GM23338 (cell line): ENCODE results near the gene SMOC1. TPM values are rescaled to one million over a fixed set of nuclear protein-coding genes. Genes with fewer than 3 reads are reported as not detected.

Experiments used
- ATAC-seq: fragments of 200-7000 bp; cut with Tn5 transposase; 3 replicates; pipeline ENCODE4 v1.9.1; 2020
- DNase-seq: peaks from one replicate; pipeline ENCODE4 v3.0.0-alpha.2; 2015; ENCODE audit warnings: low spot score
- H2AFZ ChIP-seq: fragments of 200-600 bp; sonication (generic); 2 replicates; pipeline ENCODE4 v1.8.0; 2016; ENCODE audit warnings: antibody characterized with exemption, mild to moderate bottlenecking, moderate library complexity
- H3F3A ChIP-seq: fragments of 200-600 bp; sonication (generic); replicated peaks from 2 replicates; pipeline ENCODE4 v1.8.0; 2017; ENCODE audit warnings: antibody characterized with exemption, mixed run types, low read depth
- H3K27ac ChIP-seq: fragments of 200-600 bp; sonication (generic); 2 replicates; pipeline ENCODE4 v1.6.1; 2016; ENCODE audit warnings: low read depth
- H3K27me3 ChIP-seq: fragments of 200-600 bp; sonication (generic); 2 replicates; pipeline ENCODE4 v1.8.0; 2016; ENCODE audit warnings: mild to moderate bottlenecking, mixed run types, moderate library complexity; ENCODE audit not compliant: insufficient read depth
- H3K36me3 ChIP-seq: fragments of 200-600 bp; sonication (generic); 2 replicates; pipeline ENCODE4 v1.8.0; 2016; ENCODE audit warnings: mild to moderate bottlenecking; ENCODE audit not compliant: insufficient read depth
- H3K4me1 ChIP-seq: fragments of 200-600 bp; sonication (generic); 2 replicates; pipeline ENCODE4 v1.8.0; 2016; ENCODE audit warnings: mild to moderate bottlenecking, moderate library complexity; ENCODE audit not compliant: insufficient read depth
- H3K4me2 ChIP-seq: fragments of 200-600 bp; sonication (generic); 2 replicates; pipeline ENCODE4 v1.7.1; 2017; ENCODE audit warnings: mixed run types
- H3K4me3 ChIP-seq: fragments of 200-600 bp; sonication (generic); 2 replicates; pipeline ENCODE4 v1.6.1; 2016; ENCODE audit warnings: mixed run types
- H3K79me2 ChIP-seq: fragments of 200-600 bp; sonication (generic); replicated peaks from 2 replicates; pipeline ENCODE4 v1.8.0; 2017; ENCODE audit warnings: mild to moderate bottlenecking; ENCODE audit not compliant: insufficient read depth
- H3K9me2 ChIP-seq: fragments of 200-600 bp; sonication (generic); 2 replicates; pipeline ENCODE4 v1.8.0; 2017; ENCODE audit not compliant: insufficient read depth
- H4K20me1 ChIP-seq: fragments of 200-600 bp; sonication (generic); replicated peaks from 2 replicates; pipeline ENCODE4 v1.8.0; 2017; ENCODE audit warnings: mild to moderate bottlenecking; ENCODE audit not compliant: insufficient read depth
- H3K27ac Mint-ChIP-seq: 2 replicates; pipeline ENCODE4 v1.8.0; 2020; ENCODE audit warnings: inconsistent platforms, mild to moderate bottlenecking, moderate library complexity, mixed read lengths
- H3K27me3 Mint-ChIP-seq: 3 replicates; pipeline ENCODE4 v1.8.0; 2022; ENCODE audit warnings: low read depth, mild to moderate bottlenecking, moderate library complexity, mixed read lengths, inconsistent platforms; ENCODE audit not compliant: insufficient read depth, poor library complexity
- H3K36me3 Mint-ChIP-seq: 3 replicates; pipeline ENCODE4 v1.8.0; 2021; ENCODE audit warnings: low read depth, mild to moderate bottlenecking, inconsistent platforms, moderate library complexity, mixed read lengths
- H3K4me1 Mint-ChIP-seq: 3 replicates; pipeline ENCODE4 v1.8.0; 2020; ENCODE audit warnings: mild to moderate bottlenecking, inconsistent platforms, mixed read lengths
- H3K4me3 Mint-ChIP-seq: 3 replicates; pipeline ENCODE4 v1.8.0; 2021; ENCODE audit warnings: moderate library complexity, mild to moderate bottlenecking, inconsistent platforms, mixed read lengths
- H3K9me3 Mint-ChIP-seq: 3 replicates; pipeline ENCODE4 v1.8.0; 2020; ENCODE audit warnings: moderate library complexity, mild to moderate bottlenecking, inconsistent platforms, mixed read lengths
- CREB1 ChIP-seq: fragments of 250-450 bp; sonication (Bioruptor Pico); IDR thresholded peaks from 2 replicates; pipeline ENCODE4 v1.5.0; 2020; ENCODE audit warnings: low read depth, mild to moderate bottlenecking, moderate library complexity
- ETS1 ChIP-seq: IDR thresholded peaks from 2 replicates; pipeline ENCODE4 v1.6.1; 2016; ENCODE audit warnings: antibody characterized with exemption
- EZH2 ChIP-seq: fragments of 200-600 bp; sonication (generic); IDR thresholded peaks from one replicate; pipeline ENCODE4 v1.8.0; 2017; ENCODE audit warnings: antibody characterized with exemption, mild to moderate bottlenecking, low read depth; ENCODE audit not compliant: unreplicated experiment
- NANOG ChIP-seq: IDR thresholded peaks from 2 replicates; pipeline ENCODE4 v1.6.1; 2016; ENCODE audit warnings: antibody characterized with exemption, borderline replicate concordance
- POLR2AphosphoS5 ChIP-seq: IDR thresholded peaks from 2 replicates; pipeline ENCODE4 v1.6.1; 2016; ENCODE audit warnings: antibody characterized with exemption, low read depth
- ZNF114 ChIP-seq: fragments of 250-450 bp; sonication (Bioruptor Pico); IDR thresholded peaks from 2 replicates; pipeline ENCODE4 v1.5.0; 2020; ENCODE audit warnings: mild to moderate bottlenecking, moderate library complexity
- ZNF462 ChIP-seq: fragments of 250-450 bp; sonication (Bioruptor Pico); IDR thresholded peaks from 2 replicates; pipeline ENCODE4 v1.5.0; 2020; ENCODE audit warnings: mild to moderate bottlenecking, moderate library complexity
- polyA plus RNA-seq: library from polyadenylated mRNA; unstranded; fragments of >200 nt; fragmentation: Nextera tagmentation; extraction: Ambion mirVana; gene quantifications from 2 replicates; pipeline ENCODE4 v1.2.1, GENCODE V29; 2016
- total RNA-seq: library from RNA; depleted of rRNA; stranded (reverse); fragments of >200 nt; shearing (Covaris generic); gene quantifications from 2 replicates; pipeline ENCODE4 v1.2.3, GENCODE V29; 2014
- TF ChIP-seq, protein P1 (sequence below), 2 experiments: fragments of 200-600 bp in 1 of 2; sonication (generic) in 1 of 2; conservative IDR thresholded peaks; 2 replicates each; pipeline versions ENCODE4 v1.5.1 to v1.6.1; 2016 to 2017; ENCODE audit warnings: antibody characterized with exemption in 2 of 2, low read depth in 2 of 2, mild to moderate bottlenecking in 2 of 2, moderate library complexity in 1 of 2

Gene SMOC1
- total and polyA plus RNA-seq, 2 experiments from 2014 or later = 0.79 to 1.6 TPM

GRCh38 chr14:69937367-69938081 lies 58.3 kb downstream of the SMOC1 start:
- Histone ChIP-seq H3K27ac (no peak overlapping the region), H3K4me1 (no peaks in the 10 kb centered on the region), H3K79me2 (no peaks in the 10 kb centered on the region), H3K9me2 (no peaks in the 10 kb centered on the region), H3K4me2 (no peak overlapping the region), H3F3A (no peaks in the 10 kb centered on the region), H3K36me3 (no peaks in the 10 kb centered on the region), H2AFZ (no peak overlapping the region), H3K27me3 (no peaks in the 10 kb centered on the region), H3K4me3 (no peak overlapping the region), H4K20me1 (no peaks in the 10 kb centered on the region)
- no peaks in the 10 kb centered on the region for H3K36me3 Mint-ChIP-seq
- ATAC-seq (peak; percentile 39; the same call in 2 of the 3 replicates), DNase-seq (no peak)
- no peak overlapping the region for H3K4me3 Mint-ChIP-seq
- H3K4me1 Mint-ChIP-seq = no peaks in the 10 kb centered on the region
- TF ChIP-seq, protein P1, sequence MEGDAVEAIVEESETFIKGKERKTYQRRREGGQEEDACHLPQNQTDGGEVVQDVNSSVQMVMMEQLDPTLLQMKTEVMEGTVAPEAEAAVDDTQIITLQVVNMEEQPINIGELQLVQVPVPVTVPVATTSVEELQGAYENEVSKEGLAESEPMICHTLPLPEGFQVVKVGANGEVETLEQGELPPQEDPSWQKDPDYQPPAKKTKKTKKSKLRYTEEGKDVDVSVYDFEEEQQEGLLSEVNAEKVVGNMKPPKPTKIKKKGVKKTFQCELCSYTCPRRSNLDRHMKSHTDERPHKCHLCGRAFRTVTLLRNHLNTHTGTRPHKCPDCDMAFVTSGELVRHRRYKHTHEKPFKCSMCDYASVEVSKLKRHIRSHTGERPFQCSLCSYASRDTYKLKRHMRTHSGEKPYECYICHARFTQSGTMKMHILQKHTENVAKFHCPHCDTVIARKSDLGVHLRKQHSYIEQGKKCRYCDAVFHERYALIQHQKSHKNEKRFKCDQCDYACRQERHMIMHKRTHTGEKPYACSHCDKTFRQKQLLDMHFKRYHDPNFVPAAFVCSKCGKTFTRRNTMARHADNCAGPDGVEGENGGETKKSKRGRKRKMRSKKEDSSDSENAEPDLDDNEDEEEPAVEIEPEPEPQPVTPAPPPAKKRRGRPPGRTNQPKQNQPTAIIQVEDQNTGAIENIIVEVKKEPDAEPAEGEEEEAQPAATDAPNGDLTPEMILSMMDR (conservative IDR thresholded peaks at IDR 0.05; ENCODE audit: low read depth in 2 of 2) = peak in 1 of 2 experiments; percentile 14; a peak in 1 of 4 replicates
- no peak for TF ChIP-seq NANOG
- H3K27ac Mint-ChIP-seq = no peak overlapping the region
- no peaks in the 10 kb centered on the region for H3K9me3 Mint-ChIP-seq
- no peaks in the 10 kb centered on the region for H3K27me3 Mint-ChIP-seq

GRCh38 chr14:69938751-69939150 lies 59.5 kb downstream of the SMOC1 start:
- H3K79me2 ChIP-seq = no peaks in the 10 kb centered on the region

More at GRCh38 chr14:69938751-69939150, 59.5 kb downstream of the SMOC1 start:
- Histone ChIP-seq H2AFZ (no peak overlapping the region), H3F3A (no peaks in the 10 kb centered on the region), H3K36me3 (no peaks in the 10 kb centered on the region), H3K4me2 (no peak overlapping the region), H3K27ac (no peak overlapping the region), H3K27me3 (no peaks in the 10 kb centered on the region), H4K20me1 (no peaks in the 10 kb centered on the region), H3K4me3 (no peak overlapping the region), H3K4me1 (no peaks in the 10 kb centered on the region), H3K9me2 (no peaks in the 10 kb centered on the region)
- Mint-ChIP-seq H3K27me3 (peaks cover 3% of the 10 kb centered on the region), H3K36me3 (no peaks in the 10 kb centered on the region), H3K4me1 (no peaks in the 10 kb centered on the region), H3K9me3 (no peaks in the 10 kb centered on the region), H3K27ac (no peak overlapping the region), H3K4me3 (no peak overlapping the region)
- no peak for ATAC-seq
- TF ChIP-seq POLR2AphosphoS5 = no peak
- TF ChIP-seq, protein P1 (conservative IDR thresholded peaks at IDR 0.05; ENCODE audit: low read depth in 2 of 2) = no peak
- TF ChIP-seq ZNF462 (CRISPR knock-in tag) = no peak
- TF ChIP-seq ETS1 = no peak
- TF ChIP-seq ZNF114 = no peak
- no peak for TF ChIP-seq CREB1
- TF ChIP-seq EZH2 = no peak
- no peak for DNase-seq
